GM18867 (cell line): ENCODE data around the gene CCDC117.
"Not testable (repeated sequence)": the region's sequence is repeated elsewhere in the genome, so short reads cannot be mapped to it uniquely, and the experiment has no call there.

Experiments
- ATAC-seq: cut with Tn5 transposase; IDR thresholded peaks from one replicate; pipeline ENCODE4 v1.9.1; 2021; ENCODE audit warnings: mild to moderate bottlenecking, moderate library complexity; ENCODE audit not compliant: unreplicated experiment

The CCDC117 gene

DNA sequence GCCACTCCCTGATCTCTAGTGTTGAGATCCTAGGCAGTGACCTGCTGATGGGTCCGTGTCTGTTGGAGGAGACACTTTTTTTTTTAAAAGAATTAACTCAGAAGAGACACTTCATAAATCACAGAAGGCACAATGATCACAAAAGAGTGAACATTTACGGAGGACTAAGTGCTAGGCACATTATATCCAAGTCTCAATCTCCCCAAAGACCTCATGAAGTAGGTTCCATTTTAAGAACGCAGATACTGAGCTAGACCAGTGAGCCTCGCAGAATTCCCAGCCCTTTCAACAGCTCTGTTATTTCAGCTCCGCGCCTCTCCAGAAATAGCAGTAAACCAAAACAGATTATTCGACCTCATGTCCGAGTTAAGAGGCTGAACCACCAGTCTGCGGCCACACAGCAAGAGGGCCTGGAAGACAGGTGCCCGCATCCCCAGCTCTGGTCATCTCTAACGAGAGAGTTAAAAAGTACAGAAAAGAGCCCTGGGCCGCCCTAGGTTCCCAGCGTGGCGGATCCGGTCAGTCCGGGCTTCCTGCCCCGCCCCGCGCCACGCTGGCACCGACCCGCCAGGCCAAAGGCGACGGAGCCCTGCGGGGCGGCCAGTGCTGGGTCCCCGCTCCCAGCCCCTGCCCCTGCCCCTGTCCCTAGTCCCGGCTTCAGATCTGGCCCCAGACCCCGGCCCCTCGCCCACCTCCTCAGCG lies 27.3 kb downstream of the CCDC117 start:
- peak; percentile 27 for ATAC-seq

DNA sequence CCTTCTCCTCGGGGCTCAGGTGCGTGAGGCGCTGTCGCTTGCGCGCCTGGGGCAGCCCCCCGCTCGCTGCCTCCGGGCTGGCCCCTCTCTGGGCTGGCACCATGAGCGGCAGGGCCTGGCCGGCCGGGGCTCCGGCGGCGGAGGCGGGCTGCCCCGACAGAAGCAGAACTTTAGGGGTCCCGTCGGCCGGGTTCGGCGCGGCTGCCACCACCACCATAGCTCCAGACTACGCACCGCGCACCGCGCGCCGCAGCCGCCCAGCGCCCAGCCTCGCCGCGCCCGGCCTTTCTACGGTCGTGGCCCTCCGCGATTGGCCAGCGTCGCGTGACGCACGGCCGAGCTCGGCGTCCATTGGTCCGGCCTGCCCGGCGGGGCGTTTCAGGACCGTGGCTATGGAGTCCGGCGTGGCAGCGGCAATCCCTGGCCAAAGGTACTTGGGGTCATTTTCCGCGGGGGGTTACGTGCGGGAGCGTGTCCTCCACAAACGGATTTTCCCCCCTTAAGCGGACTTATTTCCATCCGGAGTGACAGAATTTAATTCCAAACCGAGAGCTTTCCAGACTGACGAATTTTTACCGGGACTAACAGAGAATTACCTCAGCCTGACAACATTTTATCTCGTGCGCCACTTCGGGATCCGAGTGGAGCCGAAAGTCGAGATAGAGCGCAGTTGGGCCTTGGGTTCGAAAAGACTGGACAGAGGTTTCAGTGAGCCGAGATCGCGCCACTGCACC lies 28.0 kb downstream of the CCDC117 start, which contains the start of gene XBP1:
Gene XBP1, minus strand, starts transcription at position 262 of the 734 bp plus-strand sequence.
- peak; percentile 83 for ATAC-seq

DNA sequence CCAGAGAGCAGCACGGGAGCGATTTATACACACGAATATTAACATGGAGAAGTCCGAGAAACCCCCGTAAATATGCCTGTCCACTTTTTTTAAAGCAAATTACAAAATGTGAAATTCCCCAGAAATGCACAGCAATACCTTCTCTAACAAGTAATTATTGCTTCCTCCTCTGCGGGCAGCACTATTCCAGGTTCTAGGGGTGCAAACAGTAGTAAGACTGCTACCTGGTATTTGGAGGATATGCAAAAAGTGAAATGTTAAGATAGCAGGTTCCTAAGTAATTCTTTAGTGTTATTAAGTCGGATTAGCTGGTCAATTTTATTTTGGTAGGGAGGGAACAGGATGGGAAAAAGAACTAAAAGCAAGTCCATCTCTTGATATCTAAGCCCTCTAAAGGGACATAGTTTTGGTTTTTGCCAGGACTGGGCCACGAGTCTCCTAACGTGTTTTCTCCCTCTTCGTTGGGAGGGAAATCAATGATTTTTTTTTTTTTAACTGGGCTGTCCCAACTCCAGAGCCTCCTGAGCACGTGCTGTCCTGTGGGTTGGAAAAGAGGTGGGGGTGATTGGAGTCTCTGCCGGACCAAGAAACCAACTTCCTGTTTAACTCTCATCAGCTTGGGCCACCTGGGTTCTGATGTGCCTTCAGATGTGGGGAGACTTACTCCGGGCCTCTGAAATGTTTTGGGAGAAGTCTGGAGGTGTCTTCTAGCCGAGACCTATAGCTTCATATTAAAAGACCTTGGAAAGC lies 29.5 kb downstream of the CCDC117 start:
- no peak for ATAC-seq

DNA sequence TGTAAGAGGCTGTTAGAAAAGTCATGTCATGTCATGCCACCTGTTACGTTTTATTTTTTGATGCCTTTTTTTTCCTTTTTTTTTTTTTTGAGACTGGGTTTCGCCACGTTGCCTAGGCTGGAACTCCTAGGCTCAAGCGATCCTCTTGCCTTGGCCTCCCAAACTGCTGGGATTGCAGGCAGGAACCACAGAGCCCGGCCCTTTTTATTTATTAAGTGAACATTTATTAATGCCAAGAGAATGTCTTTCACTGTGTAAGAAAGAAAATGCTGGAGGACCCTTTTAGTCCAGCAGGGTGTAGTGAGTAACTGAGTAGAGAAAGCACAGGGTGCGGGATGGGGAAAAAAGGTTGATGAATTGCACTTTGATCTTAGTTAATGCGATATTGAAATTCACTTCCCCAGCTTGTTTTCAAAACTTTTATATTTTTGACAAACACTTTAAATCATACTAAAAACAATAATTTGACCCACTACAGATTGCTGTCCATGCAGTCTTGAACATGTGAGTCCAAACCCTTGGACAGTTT lies 30.2 kb downstream of the CCDC117 start:
- ATAC-seq, result no peak

DNA sequence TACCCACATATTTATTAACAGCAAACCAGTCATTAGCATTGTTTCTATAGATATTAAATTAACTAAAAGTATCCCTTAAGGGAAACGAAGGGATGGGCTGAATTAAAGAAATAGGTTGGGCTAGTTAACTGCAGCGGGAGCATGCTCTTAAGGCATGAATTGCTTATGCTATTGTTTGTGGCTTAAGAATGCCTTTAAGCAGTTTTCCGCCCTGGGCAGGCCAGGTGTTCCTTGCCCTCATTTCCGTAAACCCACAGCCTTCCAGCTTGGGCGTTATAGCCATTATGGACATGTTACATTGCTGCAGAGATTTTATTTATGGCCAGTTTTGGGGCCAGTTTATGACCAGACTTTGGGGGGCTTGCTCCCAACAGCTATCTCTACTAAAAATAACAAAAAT lies 32.9 kb downstream of the CCDC117 start:
- ATAC-seq, result not testable (repeated sequence)

DNA sequence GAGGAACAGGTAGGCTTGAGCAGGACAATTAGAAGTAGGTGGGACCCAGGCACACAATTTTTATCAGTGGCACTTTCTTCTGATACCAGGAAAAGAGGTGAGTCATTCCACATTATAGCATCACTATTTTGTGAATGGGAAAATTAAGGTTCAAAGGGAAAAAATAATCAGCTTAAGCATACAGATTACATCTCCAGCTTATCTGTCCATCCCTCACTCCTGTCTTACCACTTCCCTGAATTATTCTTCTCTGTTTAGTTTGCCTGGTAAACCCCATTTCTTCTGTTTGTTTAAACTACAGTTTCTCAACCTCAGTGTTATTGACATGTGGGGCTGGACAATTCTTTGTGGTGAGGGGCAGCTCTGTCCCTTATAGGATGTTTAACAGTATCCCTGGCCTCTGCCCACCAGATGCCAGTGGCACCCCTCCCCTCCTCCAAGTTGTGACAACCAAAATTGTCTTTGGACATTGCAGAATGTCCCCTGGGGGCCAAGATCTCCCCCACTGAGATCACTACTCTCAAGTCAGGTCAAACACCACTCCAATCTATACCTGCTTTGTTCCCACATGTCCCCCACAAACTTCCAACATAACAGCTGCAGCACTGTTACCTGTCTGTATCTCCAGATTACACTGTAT lies 36.3 kb downstream of the CCDC117 start:
- no peak for ATAC-seq

DNA sequence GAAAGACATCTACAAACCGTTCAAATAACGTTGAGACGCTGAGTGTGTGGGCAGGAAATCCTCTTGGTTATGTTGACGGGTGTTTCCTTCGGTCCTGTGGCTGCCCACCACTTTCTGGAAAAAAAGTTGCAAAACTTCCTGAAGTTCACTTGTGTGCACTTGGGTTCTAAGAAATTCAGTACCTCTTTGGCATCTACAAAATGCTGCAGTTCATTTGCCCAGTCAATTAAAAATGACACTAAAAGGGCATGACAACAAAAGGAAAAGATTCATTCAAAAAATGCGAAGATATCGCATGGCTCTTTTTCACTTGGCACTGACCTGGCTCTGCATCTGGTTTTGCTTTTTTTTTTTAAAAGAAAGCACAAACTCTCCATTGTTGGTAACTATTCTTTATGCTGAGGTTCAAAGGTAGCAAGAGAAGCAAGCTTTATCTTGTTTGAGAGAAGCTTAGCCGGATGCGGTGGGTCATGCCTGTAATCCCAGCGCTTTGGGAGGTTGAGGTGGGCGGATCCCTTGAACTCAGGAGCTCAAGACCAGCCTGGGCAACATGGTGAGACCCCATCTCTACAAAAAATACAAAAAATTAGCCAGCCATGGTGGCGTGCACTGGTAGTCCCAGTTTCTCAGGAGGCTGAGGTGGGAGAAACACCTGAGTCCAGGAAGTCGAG lies 38.5 kb downstream of the CCDC117 start:
- no peak for ATAC-seq

DNA sequence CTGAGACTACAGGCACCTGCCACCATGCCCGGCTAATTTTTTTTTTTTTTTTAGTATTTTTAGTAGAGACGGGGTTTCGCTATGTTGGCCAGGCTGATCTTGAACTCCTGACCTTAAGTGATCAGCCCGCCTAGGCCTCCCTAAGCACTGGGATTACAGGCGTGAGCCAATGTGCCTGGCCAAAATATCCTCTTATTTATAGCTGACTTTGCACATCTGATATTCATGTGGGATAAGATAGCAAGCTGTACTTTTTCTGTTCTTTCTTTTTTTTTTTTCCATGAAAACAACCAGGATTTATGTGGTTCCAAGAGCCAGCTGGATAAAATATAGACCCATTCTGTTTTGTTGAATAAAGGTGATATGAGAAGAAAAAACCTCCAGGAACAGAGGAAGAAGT lies 40.0 kb downstream of the CCDC117 start:
- no peak for ATAC-seq

DNA sequence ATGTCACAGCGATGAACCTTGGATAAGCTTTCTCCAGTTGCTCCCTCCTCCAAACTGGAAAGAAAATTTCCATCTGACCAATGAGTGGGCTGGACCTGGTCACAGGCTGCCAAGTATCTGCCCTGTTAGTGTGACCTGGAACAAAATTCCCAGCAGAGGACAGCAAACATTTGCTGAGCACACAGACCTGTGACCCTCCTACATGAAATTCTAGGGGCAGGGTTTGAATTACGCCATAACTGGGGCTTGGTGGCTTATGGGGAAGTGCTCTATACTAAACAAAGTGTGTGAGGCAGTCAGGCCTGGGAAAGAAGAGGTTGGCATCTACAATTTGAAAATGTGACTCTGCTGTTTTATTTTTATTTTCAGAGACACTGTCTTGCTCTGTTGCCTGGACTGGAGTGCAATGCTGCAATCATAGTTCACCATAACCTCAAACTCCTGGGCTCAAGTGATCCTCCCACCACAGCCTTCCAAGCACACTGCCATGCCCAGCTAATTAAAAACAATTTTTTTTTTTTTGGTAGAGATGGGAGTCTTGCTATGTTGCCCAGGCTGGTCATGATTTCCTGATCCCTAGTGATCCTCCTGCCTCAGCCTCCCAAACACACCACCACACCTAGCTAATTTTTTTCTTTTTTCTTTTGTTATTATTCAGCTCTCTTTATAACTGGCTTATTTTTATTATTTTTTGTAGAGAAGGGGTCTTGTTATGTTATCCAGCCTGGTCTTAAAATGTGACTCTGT lies 41.5 kb downstream of the CCDC117 start:
- ATAC-seq, result no peak

DNA sequence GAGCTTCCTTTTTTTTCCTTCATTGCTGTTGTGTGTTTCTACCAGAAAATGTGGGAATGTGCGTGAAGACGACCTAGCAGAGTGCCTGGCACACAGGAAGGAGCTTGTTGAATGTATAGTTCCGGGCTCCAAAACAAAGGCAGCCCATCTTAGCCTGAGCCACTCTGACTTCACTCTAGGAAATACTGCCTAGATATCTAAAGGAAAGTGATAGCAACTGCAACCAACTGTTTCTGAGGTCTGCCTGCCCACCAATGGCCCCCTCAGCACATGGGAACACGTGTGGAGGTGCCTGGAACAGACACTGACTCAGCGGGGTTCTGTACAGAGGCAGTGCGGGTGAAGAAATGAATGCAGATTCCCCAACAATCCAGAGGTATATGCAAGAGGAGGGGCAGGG lies 42.6 kb downstream of the CCDC117 start:
- no peak for ATAC-seq

DNA sequence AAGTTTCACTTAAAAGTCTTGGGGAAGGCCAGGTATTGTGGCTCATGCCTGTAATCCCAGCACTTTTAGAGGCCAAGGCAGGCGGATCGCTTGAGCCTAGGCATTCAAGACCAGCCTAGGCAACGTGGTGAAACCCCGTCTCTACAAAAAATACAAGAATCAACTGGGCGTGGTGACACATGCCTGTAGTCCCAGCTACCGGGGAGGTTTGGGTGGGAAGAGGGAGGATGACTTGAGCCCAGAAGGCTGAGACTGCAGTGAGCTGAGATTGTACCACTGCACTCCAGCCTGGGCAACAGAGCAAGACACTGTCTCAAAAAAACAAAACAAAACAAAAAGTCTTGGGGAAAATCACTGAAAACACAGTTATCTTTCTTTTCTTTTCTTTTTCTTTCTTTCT lies 43.2 kb downstream of the CCDC117 start:
- ATAC-seq, result no peak

DNA sequence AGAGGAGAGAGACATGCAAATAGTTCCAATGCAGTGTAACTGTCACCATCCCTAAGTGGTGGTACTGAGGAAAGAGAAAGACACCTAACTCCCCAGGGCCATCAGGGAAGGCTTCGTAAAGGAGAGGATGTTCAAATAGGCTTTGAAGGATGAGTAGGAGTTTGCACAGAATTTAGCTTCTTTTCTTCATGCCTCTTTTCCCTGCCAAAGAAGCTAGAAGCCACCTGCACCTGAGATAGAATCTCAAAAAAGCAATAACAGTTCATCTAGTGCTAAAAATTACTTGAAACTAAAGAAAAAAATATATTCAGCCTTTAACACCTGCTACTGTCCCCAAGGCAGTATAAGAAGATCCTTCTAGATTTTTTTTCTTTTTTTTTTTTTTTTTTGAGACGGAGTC lies 44.6 kb downstream of the CCDC117 start:
- ATAC-seq, result no peak

DNA sequence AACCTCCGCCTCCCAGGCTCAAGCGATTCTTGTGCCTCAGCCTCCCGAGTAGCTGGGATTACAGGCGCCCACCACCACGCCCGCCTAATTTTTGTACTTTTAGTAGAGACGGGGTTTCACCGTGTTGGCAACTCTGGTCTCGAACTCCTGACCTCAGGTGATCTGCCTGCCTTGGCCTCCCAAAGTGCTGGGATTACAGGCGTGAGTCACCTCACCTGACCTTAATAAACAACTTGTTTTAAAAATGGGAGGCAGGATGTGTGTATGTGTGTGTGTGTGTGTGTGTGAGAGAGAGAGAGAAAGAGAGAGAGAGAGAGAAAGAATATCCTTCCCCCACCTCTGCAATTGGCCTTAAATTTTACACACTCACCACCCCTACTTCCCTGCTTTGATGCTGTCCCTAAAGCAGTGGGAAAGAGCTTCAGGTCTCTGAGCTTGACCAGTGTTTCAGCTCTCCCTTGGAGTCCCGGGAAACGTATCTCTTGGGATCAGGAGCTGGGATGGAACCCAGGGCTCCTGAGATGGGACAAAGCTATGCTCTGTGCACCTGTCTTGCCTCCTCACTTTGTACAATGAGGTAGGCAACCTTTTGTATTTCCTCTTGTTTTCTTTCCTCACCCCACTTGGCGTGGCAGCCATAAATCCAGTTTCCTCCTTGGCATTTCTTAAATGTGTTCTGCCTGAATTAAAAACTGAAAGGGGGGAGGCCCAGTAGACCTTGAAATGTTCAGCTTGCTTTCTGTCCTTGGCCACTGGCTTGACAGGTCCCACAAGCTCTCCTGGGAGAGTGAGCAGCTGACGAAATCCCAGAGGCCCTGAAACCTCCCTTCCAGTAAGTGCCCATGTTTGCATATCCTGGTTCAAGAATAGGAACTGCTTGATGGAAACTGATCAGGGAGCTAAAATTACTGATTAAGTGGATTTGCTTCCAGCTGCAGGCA lies 45.7 kb downstream of the CCDC117 start:
- no peak for ATAC-seq

DNA sequence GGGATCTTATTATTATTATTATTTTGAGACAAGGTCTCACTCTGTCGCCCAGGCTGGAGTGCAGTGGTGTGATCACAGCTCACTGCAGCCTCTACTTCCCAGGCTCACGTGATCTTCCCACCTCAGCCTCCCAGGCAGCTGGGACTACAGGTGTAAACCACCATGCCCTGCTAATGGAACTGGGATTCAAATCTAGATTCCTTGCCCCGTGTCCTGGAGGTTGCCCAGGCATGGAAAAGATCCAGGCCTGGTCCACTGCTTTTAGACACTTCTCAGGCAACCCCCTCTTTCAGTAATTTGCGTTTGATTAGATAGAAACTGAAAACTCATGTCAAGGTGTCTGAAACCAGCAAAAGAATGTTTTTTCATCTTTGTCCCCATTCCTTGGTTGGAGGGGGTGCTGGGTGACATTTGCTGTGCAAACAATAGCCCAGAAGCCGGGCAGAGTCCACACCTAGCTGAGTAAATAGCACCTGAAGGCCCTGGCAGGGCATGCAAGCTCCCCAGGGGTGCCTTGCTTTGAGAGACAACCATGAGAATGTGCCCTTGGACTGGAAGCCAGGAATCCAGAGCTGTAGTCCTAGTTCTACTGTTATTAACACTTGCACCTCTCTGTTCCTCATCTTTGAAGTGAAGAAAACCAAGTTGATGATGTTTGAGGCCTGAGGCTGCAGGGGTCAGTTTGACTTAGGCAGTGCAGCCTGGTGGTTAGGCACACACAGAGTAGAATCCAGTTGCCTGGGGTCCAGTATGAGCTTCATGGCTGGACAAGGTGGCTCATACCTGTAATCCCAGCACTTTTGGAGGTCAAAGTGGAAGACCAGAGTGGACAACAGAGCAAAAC lies 47.0 kb downstream of the CCDC117 start:
- peak; percentile 51 for ATAC-seq

DNA sequence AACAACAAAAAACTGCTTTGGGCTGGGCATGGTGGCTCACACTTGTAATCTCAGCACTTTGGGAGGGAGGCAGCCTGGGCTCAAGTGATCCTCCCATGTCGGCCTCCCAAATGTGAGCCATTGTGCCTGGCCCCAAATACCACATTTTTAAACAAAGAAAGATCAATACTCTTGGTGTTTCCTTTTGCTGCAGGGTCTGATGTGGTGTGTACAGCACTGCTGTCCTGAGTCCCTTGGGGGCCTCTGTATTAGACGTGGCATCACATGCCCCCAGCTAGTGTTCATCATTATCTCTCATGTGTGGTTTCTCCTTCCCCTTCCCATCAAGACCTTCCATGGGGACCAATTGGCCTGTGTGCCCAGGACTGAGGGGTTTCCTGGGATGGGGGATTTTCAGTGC lies 48.4 kb downstream of the CCDC117 start:
- ATAC-seq, result no peak

DNA sequence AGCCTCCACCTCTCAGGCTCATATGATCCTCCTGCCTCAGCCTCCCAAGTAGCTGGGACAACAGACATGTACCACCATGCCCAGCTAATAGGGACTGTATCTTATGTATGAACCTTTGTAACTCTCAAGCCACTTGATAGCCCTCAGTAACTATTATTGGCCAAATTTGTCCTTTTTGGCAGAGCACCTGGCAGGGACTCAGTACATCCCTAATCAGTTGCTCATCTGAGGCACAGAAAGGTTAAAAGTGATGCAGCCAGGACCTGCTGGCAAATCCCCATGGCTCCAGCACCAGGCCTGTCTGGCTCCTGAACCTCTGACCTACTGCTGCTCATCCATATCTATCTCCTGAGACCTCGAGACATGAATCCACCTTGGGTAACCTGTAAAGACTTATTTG lies 49.0 kb downstream of the CCDC117 start:
- no peak for ATAC-seq

DNA sequence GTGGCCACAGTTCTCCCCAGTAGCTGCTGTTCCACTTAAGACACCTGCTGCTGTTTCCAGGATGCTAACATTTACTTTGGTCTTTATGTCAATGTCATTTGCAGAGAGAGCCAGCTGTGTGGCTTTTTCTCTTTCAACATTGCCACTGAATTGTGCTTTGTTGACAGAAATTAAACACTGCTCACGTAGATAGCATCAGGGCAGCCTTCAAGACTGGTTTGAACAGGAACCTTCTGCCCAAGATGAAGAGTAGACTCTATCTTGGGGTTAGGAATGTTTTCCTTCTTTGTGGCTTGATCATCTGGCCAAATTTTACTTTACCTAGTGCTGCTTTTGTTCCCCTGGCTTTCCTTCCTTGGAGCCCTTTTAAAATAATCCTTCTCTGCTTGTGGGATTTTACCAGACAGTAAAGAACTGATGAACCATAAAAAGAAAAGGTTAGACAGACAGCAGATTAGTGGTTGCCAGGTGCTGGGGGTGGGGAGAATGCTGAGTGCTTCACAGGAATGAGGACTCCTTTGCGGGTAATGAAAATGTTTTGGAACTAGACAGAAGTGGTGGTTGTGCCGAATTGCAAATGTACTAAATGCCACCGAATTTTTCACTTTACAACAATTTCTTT lies 50.5 kb downstream of the CCDC117 start:
- ATAC-seq, result no peak
